Naive thymus-derived CD8-positive, alpha-beta T cell (primary cell): Measurements from ENCODE around the gene GCSAM. TPM values are rescaled to one million over a fixed set of nuclear protein-coding genes. Genes with fewer than 3 reads are reported as not detected.

ENCODE experiments used
- ATAC-seq, 2 donors: fragments of 150-1000 bp; cut with Tn5 transposase in 1 of 2; sonication (Bioruptor Pico), chemical (Tn5 transposase) in 1 of 2; 1 replicate in 1 of 2; 2 replicates in 1 of 2; pipeline ENCODE4 v1.10.0; 2021; ENCODE audit warnings: mild to moderate bottlenecking in 2 of 2, moderate library complexity in 2 of 2
- POLR2A ChIA-PET: fragments of 350-600 bp; sonication (Branson Sonifier 250); formaldehyde crosslinking; loops from one replicate; lab custom pipeline; 2021; ENCODE audit warnings: antibody characterized with exemption; lab: Charles Lee
- DNase-seq, 10 donors: peaks; one replicate each; pipeline versions ENCODE4 v3.0.0 to v3.0.0-alpha.2; 2020 to 2022
- H3K27ac Mint-ChIP-seq, 10 donors: one replicate each; pipeline ENCODE4 v1.8.0; 2020 to 2022; ENCODE audit warnings: mild to moderate bottlenecking in 10 of 10, mixed read lengths in 10 of 10, moderate library complexity in 4 of 10, inconsistent platforms in 1 of 10
- H3K27me3 Mint-ChIP-seq, 5 donors: one replicate each; pipeline ENCODE4 v1.8.0; 2021 to 2022; ENCODE audit warnings: mixed read lengths in 5 of 5
- H3K36me3 Mint-ChIP-seq, 3 donors: one replicate each; pipeline ENCODE4 v1.8.0; 2020 to 2022; ENCODE audit warnings: mixed read lengths in 3 of 3, mild to moderate bottlenecking in 2 of 3, inconsistent platforms in 1 of 3
- H3K4me1 Mint-ChIP-seq, 4 donors: one replicate each; pipeline ENCODE4 v1.8.0; 2021 to 2022; ENCODE audit warnings: mixed read lengths in 4 of 4
- H3K4me3 Mint-ChIP-seq, 10 donors: one replicate each; pipeline ENCODE4 v1.8.0; 2020 to 2022; ENCODE audit warnings: mild to moderate bottlenecking in 10 of 10, mixed read lengths in 10 of 10, moderate library complexity in 6 of 10, inconsistent platforms in 1 of 10
- H3K9me3 Mint-ChIP-seq, 9 donors: one replicate each; pipeline ENCODE4 v1.8.0; 2020 to 2022; ENCODE audit warnings: mixed read lengths in 9 of 9, mild to moderate bottlenecking in 3 of 9, inconsistent platforms in 1 of 9, moderate library complexity in 1 of 9
- polyA plus RNA-seq, 3 donors: library from polyadenylated mRNA; unstranded; fragments of 300-500 nt; fragmentation: Illumina TruSeq; gene quantifications; one replicate each; pipeline ENCODE4 v1.2.3, GENCODE V29; 2021
- total RNA-seq, 8 experiments: library from RNA in 2 of 8; stranded (reverse) in 2 of 8; gene quantifications; one replicate each; pipeline ENCODE4 v1.2.3 and lab custom pipeline; 2021 to 2026

The GCSAM gene
- total and polyA plus RNA-seq, 5 experiments from 2014 or later = 15.1 to 25.3 (median 18.1) TPM

- ATAC-seq = no peak
- POLR2A ChIA-PET = interaction anchor here (0.7 kb wide), 1 partner anchor 12 kb away, joined by 3 read pairs; no protein-coding TSS in a partner anchor
- peak overlapping the region in 1 of 10 donors; percentile 42 for H3K4me3 Mint-ChIP-seq
Observed at GRCh38 chr3:112093180-112093522, 39.9 kb downstream of the GCSAM start.

GRCh38 chr3:112092496-112093179 is 40.4 kb downstream of the GCSAM start:
- ATAC-seq (no peak), DNase-seq (no peak)
- peak overlapping the region in 1 of 10 donors; percentile 35 for H3K27ac Mint-ChIP-seq
- peaks cover 0 to 22% (median 6%) of the 10 kb centered on the region in 5 donors for H3K27me3 Mint-ChIP-seq
- H3K9me3 Mint-ChIP-seq = no peaks in the 10 kb centered on the region
- POLR2A ChIA-PET = interaction anchor here (0.7 kb wide), 1 partner anchor 11 kb away, joined by 3 read pairs; no protein-coding TSS in a partner anchor
- peaks cover 9 to 25% (median 19%) of the 10 kb centered on the region in 4 donors for H3K4me1 Mint-ChIP-seq
- peaks cover 0 to 2% (median 0%) of the 10 kb centered on the region in 3 donors for H3K36me3 Mint-ChIP-seq
- H3K4me3 Mint-ChIP-seq = peak overlapping the region in 1 of 10 donors; percentile 42

More at GRCh38 chr3:112093180-112093522, 39.9 kb downstream of the GCSAM start:
- Mint-ChIP-seq H3K27ac (peak overlapping the region in 1 of 10 donors; percentile 38), H3K36me3 (peaks cover 0 to 2% (median 0%) of the 10 kb centered on the region in 3 donors), H3K27me3 (peaks cover 0 to 18% (median 8%) of the 10 kb centered on the region in 5 donors), H3K9me3 (no peaks in the 10 kb centered on the region), H3K4me1 (peaks cover 9 to 26% (median 19%) of the 10 kb centered on the region in 4 donors)
- DNase-seq = no peak

GRCh38 chr3:112090887-112091586 is 42.0 kb downstream of the GCSAM start:
- POLR2A ChIA-PET = no interaction called here
- Mint-ChIP-seq H3K4me3 (no peak overlapping the region), H3K4me1 (peaks cover 14 to 35% (median 27%) of the 10 kb centered on the region in 4 donors), H3K27me3 (peaks cover 0 to 24% (median 9%) of the 10 kb centered on the region in 5 donors), H3K9me3 (no peaks in the 10 kb centered on the region), H3K27ac (no peak overlapping the region), H3K36me3 (peaks cover 0 to 2% (median 0%) of the 10 kb centered on the region in 3 donors)
- DNase-seq (no peak), ATAC-seq (no peak)

GRCh38 chr3:112089956-112090886 is 42.8 kb downstream of the GCSAM start:
- no peak overlapping the region for H3K4me3 Mint-ChIP-seq
- POLR2A ChIA-PET = no interaction called here
- ATAC-seq (no peak), DNase-seq (no peak)
- no peak overlapping the region for H3K27ac Mint-ChIP-seq
- no peaks in the 10 kb centered on the region for H3K9me3 Mint-ChIP-seq
- no peaks in the 10 kb centered on the region for H3K36me3 Mint-ChIP-seq
- peaks cover 0 to 24% (median 9%) of the 10 kb centered on the region in 5 donors for H3K27me3 Mint-ChIP-seq
- H3K4me1 Mint-ChIP-seq = peaks cover 15 to 39% (median 31%) of the 10 kb centered on the region in 4 donors

- no peak for ATAC-seq
- POLR2A ChIA-PET = no interaction called here
- peaks cover 0 to 24% (median 9%) of the 10 kb centered on the region in 5 donors for H3K27me3 Mint-ChIP-seq
Observed at GRCh38 chr3:112088944-112089343, 44.1 kb downstream of the GCSAM start.

GRCh38 chr3:112087746-112088145 is 45.3 kb downstream of the GCSAM start:
- no peak for DNase-seq
- H3K27me3 Mint-ChIP-seq = peaks cover 0 to 24% (median 9%) of the 10 kb centered on the region in 5 donors
- peaks cover 16 to 33% (median 31%) of the 10 kb centered on the region in 4 donors for H3K4me1 Mint-ChIP-seq
- no peaks in the 10 kb centered on the region for H3K9me3 Mint-ChIP-seq
- H3K36me3 Mint-ChIP-seq = no peaks in the 10 kb centered on the region
- peak overlapping the region in 5 of 10 donors; percentile 9 to 90 (median 26) for H3K4me3 Mint-ChIP-seq
- H3K27ac Mint-ChIP-seq = peak overlapping the region in 1 of 10 donors; percentile 59
- no peak for ATAC-seq
- POLR2A ChIA-PET = no interaction called here

More at GRCh38 chr3:112088944-112089343, 44.1 kb downstream of the GCSAM start:
- Mint-ChIP-seq H3K27ac (no peak overlapping the region), H3K36me3 (no peaks in the 10 kb centered on the region), H3K4me3 (no peak overlapping the region), H3K4me1 (peaks cover 21 to 39% (median 36%) of the 10 kb centered on the region in 4 donors), H3K9me3 (no peaks in the 10 kb centered on the region)
- no peak for DNase-seq

- no peaks in the 10 kb centered on the region for H3K9me3 Mint-ChIP-seq
- no peaks in the 10 kb centered on the region for H3K36me3 Mint-ChIP-seq
- H3K27ac Mint-ChIP-seq = peak overlapping the region in 7 of 10 donors; percentile 25 to 83 (median 48)
- H3K4me1 Mint-ChIP-seq = peaks cover 14 to 27% (median 24%) of the 10 kb centered on the region in 4 donors
- peak overlapping the region; percentile 79 to 90 (median 85) for H3K4me3 Mint-ChIP-seq
- ATAC-seq (no peak), DNase-seq (no peak)
- POLR2A ChIA-PET = interaction anchor here (0.6 kb wide), 1 partner anchor 107 kb away, joined by 3 read pairs; no protein-coding TSS in a partner anchor
- peaks cover 0 to 20% (median 9%) of the 10 kb centered on the region in 5 donors for H3K27me3 Mint-ChIP-seq
Observed at GRCh38 chr3:112086875-112087524, 46.0 kb downstream of the GCSAM start.

GRCh38 chr3:112086076-112086854 is 46.8 kb downstream of the GCSAM start, which contains the start of gene C3orf52:
TSS of gene C3orf52 (plus strand) at chr3:112086389. CDS start at chr3:112086408, 19 bp downstream.
- peaks cover 14 to 27% (median 23%) of the 10 kb centered on the region in 4 donors for H3K4me1 Mint-ChIP-seq
- no peaks in the 10 kb centered on the region for H3K9me3 Mint-ChIP-seq
- ATAC-seq = peak; percentile 86 to 89
- peaks cover 0 to 20% (median 9%) of the 10 kb centered on the region in 5 donors for H3K27me3 Mint-ChIP-seq
- peak within 1 kb of the TSS; percentile 79 to 90 (median 85) for H3K4me3 Mint-ChIP-seq
- peak within 1 kb of the TSS; percentile 25 to 84 (median 64) for H3K27ac Mint-ChIP-seq
- no peaks in the 10 kb centered on the region for H3K36me3 Mint-ChIP-seq
- POLR2A ChIA-PET = no interaction called here
- DNase-seq = peak; percentile 25 to 73 (median 50)

GRCh38 chr3:112085735-112086075 is 47.3 kb downstream of the GCSAM start:
- no peaks in the 10 kb centered on the region for H3K9me3 Mint-ChIP-seq
- POLR2A ChIA-PET = interaction anchor here (0.6 kb wide), 1 partner anchor 13 kb away, joined by 3 read pairs; no protein-coding TSS in a partner anchor
- H3K4me1 Mint-ChIP-seq = peaks cover 14 to 27% (median 17%) of the 10 kb centered on the region in 4 donors
- no peak for DNase-seq
- H3K27me3 Mint-ChIP-seq = peaks cover 0 to 20% (median 9%) of the 10 kb centered on the region in 5 donors
- H3K27ac Mint-ChIP-seq = peak overlapping the region in 6 of 10 donors; percentile 17 to 84 (median 64)
- peak overlapping the region; percentile 79 to 90 (median 85) for H3K4me3 Mint-ChIP-seq
- H3K36me3 Mint-ChIP-seq = no peaks in the 10 kb centered on the region
- ATAC-seq = no peak

- peaks cover 0 to 20% (median 9%) of the 10 kb centered on the region in 5 donors for H3K27me3 Mint-ChIP-seq
- POLR2A ChIA-PET = interaction anchor here (0.6 kb wide), 1 partner anchor 13 kb away, joined by 3 read pairs; no protein-coding TSS in a partner anchor
- H3K4me1 Mint-ChIP-seq = peaks cover 11 to 24% (median 15%) of the 10 kb centered on the region in 4 donors
- H3K4me3 Mint-ChIP-seq = peak overlapping the region; percentile 79 to 90 (median 85)
- peak overlapping the region in 6 of 10 donors; percentile 12 to 78 (median 42) for H3K27ac Mint-ChIP-seq
- DNase-seq (no peak), ATAC-seq (no peak)
- H3K9me3 Mint-ChIP-seq = no peaks in the 10 kb centered on the region
- H3K36me3 Mint-ChIP-seq = no peaks in the 10 kb centered on the region
Observed at GRCh38 chr3:112084980-112085705, 47.9 kb downstream of the GCSAM start.
